Measurements from ENCODE around the gene CFAP20DC.
"Not testable (repeated sequence)": the region's sequence is repeated elsewhere in the genome, so short reads cannot be mapped to it uniquely, and the experiment has no call there.

CFAP20DC gene

GRCh38 chr3:59023612-59024011 is 26.2 kb downstream of the CFAP20DC start:
- no peak for DNase-seq

- no peak for DNase-seq
Measured at GRCh38 chr3:59017617-59017984, 32.2 kb downstream of the CFAP20DC start.

- no peak for DNase-seq
Measured at GRCh38 chr3:59016930-59017616, 32.8 kb downstream of the CFAP20DC start.

GRCh38 chr3:59013611-59014010 is 36.2 kb downstream of the CFAP20DC start:
- no peak for DNase-seq

GRCh38 chr3:59006634-59007517 is 42.9 kb downstream of the CFAP20DC start:
- peak in 4 of 56 donors; percentile 6 to 21 (median 7) for DNase-seq

- no peak for DNase-seq
Measured at GRCh38 chr3:59001675-59002074, 48.1 kb downstream of the CFAP20DC start.

- no peak for DNase-seq
Measured at GRCh38 chr3:58999774-59000160, 50.1 kb downstream of the CFAP20DC start.

- no peak for DNase-seq
Measured at GRCh38 chr3:58999134-58999773, 50.6 kb downstream of the CFAP20DC start.

- DNase-seq: peak in 19 of 56 donors; percentile 2 to 73 (median 24)
Measured at GRCh38 chr3:58998476-58999117, 51.2 kb downstream of the CFAP20DC start.

GRCh38 chr3:58996730-58997129 is 53.1 kb downstream of the CFAP20DC start:
- DNase-seq: no peak

GRCh38 chr3:58994746-58995330 is 55.0 kb downstream of the CFAP20DC start:
- DNase-seq: peak in 10 of 56 donors; percentile 3 to 23 (median 6)

GRCh38 chr3:58993547-58993946 is 56.3 kb downstream of the CFAP20DC start:
- no peak for DNase-seq

- DNase-seq: no peak
Measured at GRCh38 chr3:58991623-58992022, 58.2 kb downstream of the CFAP20DC start.

GRCh38 chr3:58991026-58991425 is 58.8 kb downstream of the CFAP20DC start:
- DNase-seq: no peak

GRCh38 chr3:58989955-58990354 is 59.9 kb downstream of the CFAP20DC start:
- no peak for DNase-seq

GRCh38 chr3:58989163-58989562 is 60.7 kb downstream of the CFAP20DC start:
- no peak for DNase-seq

GRCh38 chr3:58988041-58988440 is 61.8 kb downstream of the CFAP20DC start:
- DNase-seq: no peak

- no peak for DNase-seq
Measured at GRCh38 chr3:58986654-58987053, 63.2 kb downstream of the CFAP20DC start.

- no peak for DNase-seq
Measured at GRCh38 chr3:58979840-58980239, 70.0 kb downstream of the CFAP20DC start.

- no peak for DNase-seq
Measured at GRCh38 chr3:58973796-58974195, 76.0 kb downstream of the CFAP20DC start.

GRCh38 chr3:58967866-58968265 is 82.0 kb downstream of the CFAP20DC start:
- DNase-seq: not testable (repeated sequence)
